Posterior cingulate gyrus (tissue), 11 donors: ENCODE data around the gene GPR78.
A peak's percentile ranks its signal among the peaks of the same experiment; 100 is the strongest.
"Not testable (repeated sequence)": the region's sequence is repeated elsewhere in the genome, so short reads cannot be mapped to it uniquely, and the experiment has no call there.

ENCODE experiments used
- DNase-seq, 10 donors: peaks; one replicate each; pipeline versions ENCODE4 v3.0.0 to v3.0.0-alpha.2; 2020 to 2021; ENCODE audit warnings: mixed read lengths in 3 of 10
- intact Hi-C: fragments of 100-400 bp; cut with DNase I; formaldehyde crosslinking; loops from one replicate; pipeline ENCODE4 v1.15.1; 2023

GPR78 gene

GRCh38 chr4:8624601-8625272 is 44.5 kb downstream of the GPR78 start:
- intact Hi-C loops, DNase-seq: not testable (repeated sequence)

GRCh38 chr4:8630240-8630905 is 50.2 kb downstream of the GPR78 start:
- intact Hi-C loops, DNase-seq: not testable (repeated sequence)

GRCh38 chr4:8631896-8632295 is 51.7 kb downstream of the GPR78 start:
- intact Hi-C loops: not testable (repeated sequence)
- peak in 4 of 10 donors; percentile 12 to 83 (median 70) for DNase-seq

GRCh38 chr4:8634773-8635172 is 54.6 kb downstream of the GPR78 start:
- peak in 3 of 10 donors; percentile 16 to 29 (median 27) for DNase-seq
- intact Hi-C loops: not testable (repeated sequence)

GRCh38 chr4:8635897-8636554 is 55.8 kb downstream of the GPR78 start:
- DNase-seq, intact Hi-C loops: not testable (repeated sequence)
